ENCODE results near the gene TSN. TPM values are rescaled to one million over a fixed set of nuclear protein-coding genes. Genes with fewer than 3 reads are reported as not detected.

Gene TSN
- total RNA-seq, 2 donors from 2014 or later: 35.3 to 58.7 TPM

GRCh38 chr2:121777699-121778058 is 22.2 kb downstream of the TSN start:
- no peaks in the 10 kb centered on the region for H3K4me1 ChIP-seq (replicated peaks)
- DNase-seq (ENCODE audit: low spot score): no peak
- intact Hi-C loops (cut with DNase I): no loop called here
- no peak for TF ChIP-seq CTCF (IDR thresholded peaks at IDR 0.05)
- no peak for TF ChIP-seq POLR2A (IDR thresholded peaks at IDR 0.05)
- TF ChIP-seq POLR2AphosphoS5 (IDR thresholded peaks at IDR 0.05): no peak
- no peak overlapping the region for H3K27ac ChIP-seq
- no peak overlapping the region for H3K4me3 ChIP-seq
- H3K27me3 ChIP-seq (replicated peaks; ENCODE audit: insufficient read depth): no peaks in the 10 kb centered on the region
- no peaks in the 10 kb centered on the region for H3K9me3 ChIP-seq
- H3K36me3 ChIP-seq: no peaks in the 10 kb centered on the region
- 61% methylated on average over 1 of the region's 1 CpG for WGBS

GRCh38 chr2:121778741-121779487 is 23.5 kb downstream of the TSN start:
- Histone ChIP-seq H3K4me1 (replicated peaks) (no peaks in the 10 kb centered on the region), H3K4me3 (no peak overlapping the region), H3K36me3 (no peaks in the 10 kb centered on the region), H3K27me3 (replicated peaks; ENCODE audit: insufficient read depth) (no peaks in the 10 kb centered on the region), H3K9me3 (no peaks in the 10 kb centered on the region), H3K27ac (no peak overlapping the region)
- intact Hi-C loops (cut with DNase I): no loop called here
- WGBS: 71% methylated on average over 7 of the region's 7 CpGs
- TF ChIP-seq POLR2AphosphoS5 (IDR thresholded peaks at IDR 0.05) (no peak), POLR2A (IDR thresholded peaks at IDR 0.05) (no peak), CTCF (IDR thresholded peaks at IDR 0.05) (no peak)
- DNase-seq (ENCODE audit: low spot score): no peak

DNA sequence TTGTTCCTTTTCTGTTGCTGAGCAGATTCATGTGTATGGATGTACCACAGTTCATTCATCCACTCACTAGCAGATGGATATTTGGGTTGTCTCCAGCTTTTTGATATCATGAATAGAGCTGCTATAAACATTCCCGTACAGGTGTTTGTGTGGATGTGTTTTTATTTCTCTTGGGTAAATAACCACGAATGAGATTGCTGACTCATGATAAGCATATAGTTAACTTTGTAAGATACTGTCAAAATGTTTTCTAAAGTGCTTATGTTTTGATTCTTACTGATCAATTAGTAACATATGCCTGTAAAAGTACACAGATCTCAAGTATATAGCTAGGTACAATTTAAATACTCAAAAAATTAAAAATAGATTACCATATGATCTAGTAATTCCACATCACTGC is 27.7 kb downstream of the TSN start:
- Histone ChIP-seq H3K4me3 (no peak overlapping the region), H3K36me3 (no peaks in the 10 kb centered on the region), H3K9me3 (no peaks in the 10 kb centered on the region), H3K27me3 (replicated peaks; ENCODE audit: insufficient read depth) (no peaks in the 10 kb centered on the region), H3K4me1 (replicated peaks) (no peaks in the 10 kb centered on the region), H3K27ac (no peak overlapping the region)
- intact Hi-C loops (cut with DNase I): no loop called here
- TF ChIP-seq POLR2AphosphoS5 (IDR thresholded peaks at IDR 0.05) (no peak), CTCF (IDR thresholded peaks at IDR 0.05) (no peak), POLR2A (IDR thresholded peaks at IDR 0.05) (no peak)
- DNase-seq (ENCODE audit: low spot score): no peak
- 51% methylated on average over 2 of the region's 2 CpGs for WGBS

GRCh38 chr2:121788685-121789084 is 33.2 kb downstream of the TSN start:
- H3K4me3 ChIP-seq: no peak overlapping the region
- H3K27me3 ChIP-seq (replicated peaks; ENCODE audit: insufficient read depth): no peaks in the 10 kb centered on the region
- intact Hi-C loops (cut with DNase I): no loop called here
- H3K36me3 ChIP-seq: no peaks in the 10 kb centered on the region
- no peak for DNase-seq (ENCODE audit: low spot score)
- H3K27ac ChIP-seq: no peak overlapping the region
- no peaks in the 10 kb centered on the region for H3K9me3 ChIP-seq
- WGBS: 84% methylated on average over 1 of the region's 1 CpG
- TF ChIP-seq POLR2AphosphoS5 (IDR thresholded peaks at IDR 0.05) (no peak), POLR2A (IDR thresholded peaks at IDR 0.05) (no peak), CTCF (IDR thresholded peaks at IDR 0.05) (no peak)
- H3K4me1 ChIP-seq (replicated peaks): no peaks in the 10 kb centered on the region

DNA sequence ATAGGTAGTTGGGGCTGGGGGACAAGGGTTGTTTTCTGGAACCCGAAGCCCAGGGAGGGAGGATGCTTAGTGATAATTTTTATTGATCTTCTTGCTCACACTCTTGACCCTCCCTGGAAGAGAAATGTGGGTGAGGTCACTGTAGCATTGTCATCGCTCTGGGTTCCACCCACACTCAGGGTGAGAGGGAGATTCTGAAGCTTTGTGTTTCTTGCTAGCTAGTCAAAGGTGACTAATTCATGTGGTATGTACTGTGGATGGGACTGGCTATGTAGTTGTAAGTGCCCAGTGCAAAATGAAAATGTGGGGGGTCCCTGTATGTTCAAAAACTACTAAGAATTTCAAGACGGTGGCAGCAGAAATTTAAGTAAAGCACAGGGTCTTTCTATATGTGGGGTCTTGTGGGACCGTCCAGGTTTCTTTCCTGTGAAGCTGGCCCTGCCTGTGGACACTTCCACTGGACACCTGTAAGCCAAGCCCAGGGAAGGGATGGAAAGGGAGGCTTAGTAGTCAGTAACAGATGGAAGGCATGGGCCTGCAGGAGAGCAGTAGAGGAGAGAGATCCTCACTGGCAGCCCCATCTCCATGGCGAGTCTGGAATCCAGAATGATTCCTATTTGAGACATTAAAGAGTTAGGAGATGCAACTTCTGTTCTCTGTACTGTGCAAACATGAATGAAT is 35.0 kb downstream of the TSN start:
- Histone ChIP-seq H3K4me3 (no peak overlapping the region), H3K4me1 (replicated peaks) (no peaks in the 10 kb centered on the region), H3K27me3 (replicated peaks; ENCODE audit: insufficient read depth) (no peaks in the 10 kb centered on the region), H3K27ac (no peak overlapping the region), H3K9me3 (no peaks in the 10 kb centered on the region), H3K36me3 (no peaks in the 10 kb centered on the region)
- intact Hi-C loops (cut with DNase I): no loop called here
- 78% methylated on average over 5 of the region's 5 CpGs for WGBS
- TF ChIP-seq CTCF (IDR thresholded peaks at IDR 0.05): no peak
- no peak for DNase-seq (ENCODE audit: low spot score)

Data from prostate gland (tissue), 2 donors.